Keratinocyte (primary cell): Measurements from ENCODE around the gene POLH. TPM values are rescaled to one million over a fixed set of nuclear protein-coding genes. Genes with fewer than 3 reads are reported as not detected.

Source experiments
- DNase-seq: peaks from one replicate; pipeline ENCODE4 v3.0.0-alpha.2; 2011; ENCODE audit warnings: low read depth, missing footprints, low spot score
- FAIRE-seq: peaks from 2 replicates; lab custom pipeline; 2011; peaks lifted over from hg19 to GRCh38; lab: Jason Lieb, UNC
- H2AFZ ChIP-seq: 2 replicates; pipeline ENCODE4 v1.6.0; 2012; ENCODE audit warnings: low read length, control low read depth, inconsistent platforms; ENCODE audit not compliant: control insufficient read depth
- H3K27ac ChIP-seq: 2 replicates; pipeline ENCODE4 v1.5.1; 2011; ENCODE audit warnings: low read length; ENCODE audit not compliant: control insufficient read depth, insufficient read depth
- H3K27me3 ChIP-seq: 3 replicates; pipeline ENCODE4 v1.6.0; 2011; ENCODE audit warnings: low read length; ENCODE audit not compliant: control insufficient read depth, insufficient read depth; ENCODE audit errors: extremely low read depth
- H3K36me3 ChIP-seq, 2 experiments: 2 replicates in 1 of 2; 3 replicates in 1 of 2; pipeline ENCODE4 v1.5.1; 2011; ENCODE audit warnings: low read length in 2 of 2, mild to moderate bottlenecking in 1 of 2; ENCODE audit not compliant: control insufficient read depth in 2 of 2, insufficient read depth in 2 of 2; ENCODE audit errors: extremely low read depth in 1 of 2
- H3K4me1 ChIP-seq: 3 replicates; pipeline ENCODE4 v1.5.1; 2011; ENCODE audit warnings: low read length; ENCODE audit not compliant: control insufficient read depth, insufficient read depth; ENCODE audit errors: extremely low read depth
- H3K4me2 ChIP-seq: 3 replicates; pipeline ENCODE4 v1.6.0; 2011; ENCODE audit warnings: low read depth, low read length; ENCODE audit not compliant: control insufficient read depth, insufficient read depth; ENCODE audit errors: extremely low read depth
- H3K4me3 ChIP-seq, 3 experiments: fragments of 200-600 bp in 1 of 3; sonication (generic) in 1 of 3; 2 replicates in 2 of 3; 3 replicates in 1 of 3; pipeline ENCODE4 v1.5.1; 2011 to 2016; ENCODE audit warnings: low read length in 3 of 3, mild to moderate bottlenecking in 3 of 3, control low read depth in 2 of 3, inconsistent platforms in 1 of 3, low read depth in 1 of 3, mixed read lengths in 1 of 3, mixed run types in 1 of 3, moderate library complexity in 1 of 3; ENCODE audit not compliant: control insufficient read depth in 2 of 3, insufficient read depth in 2 of 3; ENCODE audit errors: extremely low read depth in 1 of 3
- H3K79me2 ChIP-seq: 2 replicates; pipeline ENCODE4 v1.6.0; 2012; ENCODE audit warnings: low read length; ENCODE audit not compliant: control insufficient read depth, insufficient read depth
- H3K9ac ChIP-seq: 3 replicates; pipeline ENCODE4 v1.6.0; 2011; ENCODE audit warnings: low read length; ENCODE audit not compliant: control insufficient read depth, insufficient read depth; ENCODE audit errors: extremely low read depth
- H3K9me1 ChIP-seq: 3 replicates; pipeline ENCODE4 v1.6.0; 2011; ENCODE audit warnings: low read length; ENCODE audit not compliant: control insufficient read depth, insufficient read depth; ENCODE audit errors: extremely low read depth
- H3K9me3 ChIP-seq: 2 replicates; pipeline ENCODE4 v1.5.1; 2012; ENCODE audit warnings: low read depth, low read length; ENCODE audit not compliant: control insufficient read depth
- H4K20me1 ChIP-seq: 3 replicates; pipeline ENCODE4 v1.6.0; 2011; ENCODE audit warnings: low read length; ENCODE audit not compliant: control insufficient read depth, insufficient read depth; ENCODE audit errors: extremely low read depth
- EZH2 ChIP-seq: IDR thresholded peaks from one replicate; pipeline ENCODE4 v1.6.1; 2012; ENCODE audit warnings: inconsistent platforms, mild to moderate bottlenecking, low read length, moderate library complexity
- dilution Hi-C: fragments of 300-500 bp; cut with MboI; formaldehyde crosslinking; loops from one replicate; pipeline ENCODE4 v1.7.0; 2020; ENCODE audit warnings: low sequenced_read_pairs; ENCODE audit not compliant: extremely low pct_ligation_motif_present
- polyA plus RNA-seq, 5 experiments: library from polyadenylated mRNA; depleted of rRNA in 3 of 5; stranded (reverse) in 3 of 5; stranded (forward) in 1 of 5; unstranded in 1 of 5; fragments of >200 nt; gene quantifications; 1 replicate in 1 of 5; 2 replicates in 3 of 5; 3 replicates in 1 of 5; pipeline versions ENCODE4 v1.2.1 to v1.2.3, GENCODE V29; 2011 to 2012; ENCODE audit warnings: missing spikeins in 2 of 5, low read depth in 1 of 5, low replicate concordance in 1 of 5
- TF ChIP-seq, protein P1 (sequence below), 3 experiments: IDR thresholded peaks in 1 of 3; conservative IDR thresholded peaks in 1 of 3; optimal IDR thresholded peaks in 1 of 3; 2 replicates in 2 of 3; 3 replicates in 1 of 3; pipeline versions ENCODE3 to v1.5.1; 2011; ENCODE audit warnings: low read length in 3 of 3, mild to moderate bottlenecking in 3 of 3, moderate library complexity in 2 of 3, control low read depth in 1 of 3, inconsistent platforms in 1 of 3; ENCODE audit not compliant: insufficient read depth in 2 of 3; ENCODE audit errors: extremely low read depth in 1 of 3

Gene POLH
- polyA plus RNA-seq, 1 donor (not counting 4 experiments of a cell fraction or from before 2014, with no cell fraction given): 29.9 TPM

DNA sequence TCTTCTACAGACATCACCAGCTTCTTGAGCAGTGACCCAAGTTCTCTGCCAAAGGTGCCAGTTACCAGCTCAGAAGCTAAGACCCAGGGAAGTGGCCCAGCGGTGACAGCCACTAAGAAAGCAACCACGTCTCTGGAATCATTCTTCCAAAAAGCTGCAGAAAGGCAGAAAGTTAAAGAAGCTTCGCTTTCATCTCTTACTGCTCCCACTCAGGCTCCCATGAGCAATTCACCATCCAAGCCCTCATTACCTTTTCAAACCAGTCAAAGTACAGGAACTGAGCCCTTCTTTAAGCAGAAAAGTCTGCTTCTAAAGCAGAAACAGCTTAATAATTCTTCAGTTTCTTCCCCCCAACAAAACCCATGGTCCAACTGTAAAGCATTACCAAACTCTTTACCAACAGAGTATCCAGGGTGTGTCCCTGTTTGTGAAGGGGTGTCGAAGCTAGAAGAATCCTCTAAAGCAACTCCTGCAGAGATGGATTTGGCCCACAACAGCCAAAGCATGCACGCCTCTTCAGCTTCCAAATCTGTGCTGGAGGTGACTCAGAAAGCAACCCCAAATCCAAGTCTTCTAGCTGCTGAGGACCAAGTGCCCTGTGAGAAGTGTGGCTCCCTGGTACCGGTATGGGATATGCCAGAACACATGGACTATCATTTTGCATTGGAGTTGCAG, 37.9 kb downstream of the POLH start:
- no peaks in the 10 kb centered on the region for H3K27me3 ChIP-seq
- H3K9me1 ChIP-seq: no peaks in the 10 kb centered on the region
- H3K4me3 ChIP-seq: no peak overlapping the region
- H3K4me2 ChIP-seq: no peak overlapping the region
- peaks cover 22 to 24% of the 10 kb centered on the region in 2 experiments for H3K36me3 ChIP-seq
- no peaks in the 10 kb centered on the region for H3K79me2 ChIP-seq
- TF ChIP-seq EZH2: no peak
- TF ChIP-seq, protein P1, sequence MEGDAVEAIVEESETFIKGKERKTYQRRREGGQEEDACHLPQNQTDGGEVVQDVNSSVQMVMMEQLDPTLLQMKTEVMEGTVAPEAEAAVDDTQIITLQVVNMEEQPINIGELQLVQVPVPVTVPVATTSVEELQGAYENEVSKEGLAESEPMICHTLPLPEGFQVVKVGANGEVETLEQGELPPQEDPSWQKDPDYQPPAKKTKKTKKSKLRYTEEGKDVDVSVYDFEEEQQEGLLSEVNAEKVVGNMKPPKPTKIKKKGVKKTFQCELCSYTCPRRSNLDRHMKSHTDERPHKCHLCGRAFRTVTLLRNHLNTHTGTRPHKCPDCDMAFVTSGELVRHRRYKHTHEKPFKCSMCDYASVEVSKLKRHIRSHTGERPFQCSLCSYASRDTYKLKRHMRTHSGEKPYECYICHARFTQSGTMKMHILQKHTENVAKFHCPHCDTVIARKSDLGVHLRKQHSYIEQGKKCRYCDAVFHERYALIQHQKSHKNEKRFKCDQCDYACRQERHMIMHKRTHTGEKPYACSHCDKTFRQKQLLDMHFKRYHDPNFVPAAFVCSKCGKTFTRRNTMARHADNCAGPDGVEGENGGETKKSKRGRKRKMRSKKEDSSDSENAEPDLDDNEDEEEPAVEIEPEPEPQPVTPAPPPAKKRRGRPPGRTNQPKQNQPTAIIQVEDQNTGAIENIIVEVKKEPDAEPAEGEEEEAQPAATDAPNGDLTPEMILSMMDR (optimal IDR thresholded peaks at IDR 0.05 in 1 of 3, IDR thresholded peaks at IDR 0.05 in 1 of 3, conservative IDR thresholded peaks at IDR 0.05 in 1 of 3; ENCODE audit: extremely low read depth in 1 of 3, insufficient read depth in 2 of 3, low read length in 3 of 3): no peak
- no peak overlapping the region for H2AFZ ChIP-seq
- DNase-seq (no peak), FAIRE-seq (no peak)
- H3K9me3 ChIP-seq: no peaks in the 10 kb centered on the region
- H3K9ac ChIP-seq: no peak overlapping the region
- no peak overlapping the region for H3K27ac ChIP-seq
- dilution Hi-C loops: no loop called here
- no peaks in the 10 kb centered on the region for H3K4me1 ChIP-seq
- no peaks in the 10 kb centered on the region for H4K20me1 ChIP-seq

DNA sequence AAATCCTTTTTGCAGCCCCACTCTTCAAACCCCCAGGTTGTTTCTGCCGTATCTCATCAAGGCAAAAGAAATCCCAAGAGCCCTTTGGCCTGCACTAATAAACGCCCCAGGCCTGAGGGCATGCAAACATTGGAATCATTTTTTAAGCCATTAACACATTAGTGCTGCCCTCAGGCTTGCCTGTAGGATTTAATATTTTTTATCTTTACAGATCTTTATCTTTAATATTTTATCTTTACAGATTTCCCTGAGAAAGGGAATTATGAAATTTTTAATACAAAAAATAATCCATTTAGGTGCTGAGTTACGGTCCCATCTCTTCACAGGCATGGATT, 38.4 kb downstream of the POLH start:
- no peak for FAIRE-seq
- Histone ChIP-seq H3K36me3 (peaks cover 22 to 24% of the 10 kb centered on the region in 2 experiments), H3K4me1 (no peaks in the 10 kb centered on the region), H3K9me1 (no peaks in the 10 kb centered on the region), H3K9me3 (no peaks in the 10 kb centered on the region), H3K79me2 (no peaks in the 10 kb centered on the region), H3K9ac (no peak overlapping the region), H3K27ac (no peak overlapping the region), H2AFZ (no peak overlapping the region), H3K27me3 (no peaks in the 10 kb centered on the region), H3K4me2 (no peak overlapping the region), H3K4me3 (no peak overlapping the region), H4K20me1 (no peaks in the 10 kb centered on the region)
- dilution Hi-C loops: no loop called here
- TF ChIP-seq, protein P1 (optimal IDR thresholded peaks at IDR 0.05 in 1 of 3, IDR thresholded peaks at IDR 0.05 in 1 of 3, conservative IDR thresholded peaks at IDR 0.05 in 1 of 3; ENCODE audit: extremely low read depth in 1 of 3, insufficient read depth in 2 of 3, low read length in 3 of 3): no peak
- no peak for TF ChIP-seq EZH2
- DNase-seq: no peak
